ENCODE measurements around the gene SEMA7A. TPM values are rescaled to one million over a fixed set of nuclear protein-coding genes. Genes with fewer than 3 reads are reported as not detected.

Gene SEMA7A
- total and polyA plus RNA-seq, 4 donors, result 4.2 to 15.0 (median 6.8) TPM

- Histone ChIP-seq H3K9ac (ENCODE audit: insufficient read depth in 1 of 2, low read length in 2 of 2) (no peak overlapping the region), H3K27me3 (ENCODE audit: control insufficient read depth in 3 of 3, insufficient read depth in 3 of 3, low read length in 2 of 3) (no peaks in the 10 kb centered on the region), H3K4me1 (ENCODE audit: control insufficient read depth in 5 of 5, insufficient read depth in 5 of 5, low read length in 5 of 5) (no peaks in the 10 kb centered on the region), H3K27ac (ENCODE audit: low read depth in 1 of 2, low read length in 1 of 2) (no peak overlapping the region), H3K4me3 (no peak overlapping the region), H3K36me3 (ENCODE audit: control insufficient read depth in 4 of 4, insufficient read depth in 4 of 4, low read length in 4 of 4) (peaks cover 0 to 13% (median 0%) of the 10 kb centered on the region in 4 donors), H3K9me3 (ENCODE audit: control insufficient read depth in 4 of 4, insufficient read depth in 3 of 4, low read length in 3 of 4) (no peaks in the 10 kb centered on the region)
- DNase-seq (no peak), ATAC-seq (ENCODE audit: insufficient read depth, low FRiP score) (no peak)
- no peak for TF ChIP-seq CTCF (IDR thresholded peaks at IDR 0.05; ENCODE audit: control extremely low read depth, extremely low read depth)
- WGBS, 2 donors, result 88 to 94% methylated on average over 5 of the region's 5 CpGs
Observed at GRCh38 chr15:74414081-74414580, 19.6 kb downstream of the SEMA7A start.

- Histone ChIP-seq H3K4me3 (no peak overlapping the region), H3K9me3 (ENCODE audit: control insufficient read depth in 4 of 4, insufficient read depth in 3 of 4, low read length in 3 of 4) (no peaks in the 10 kb centered on the region), H3K9ac (ENCODE audit: insufficient read depth in 1 of 2, low read length in 2 of 2) (no peak overlapping the region), H3K27me3 (ENCODE audit: control insufficient read depth in 3 of 3, insufficient read depth in 3 of 3, low read length in 2 of 3) (no peaks in the 10 kb centered on the region), H3K36me3 (ENCODE audit: control insufficient read depth in 4 of 4, insufficient read depth in 4 of 4, low read length in 4 of 4) (peaks cover 0 to 13% (median 0%) of the 10 kb centered on the region in 4 donors), H3K27ac (ENCODE audit: low read depth in 1 of 2, low read length in 1 of 2) (no peak overlapping the region), H3K4me1 (ENCODE audit: control insufficient read depth in 5 of 5, insufficient read depth in 5 of 5, low read length in 5 of 5) (no peaks in the 10 kb centered on the region)
- 91 to 92% methylated on average over 9 of the region's 9 CpGs for WGBS, 2 donors
- TF ChIP-seq CTCF (IDR thresholded peaks at IDR 0.05; ENCODE audit: control extremely low read depth, extremely low read depth), result no peak
- DNase-seq (no peak), ATAC-seq (ENCODE audit: insufficient read depth, low FRiP score) (no peak)
Observed at GRCh38 chr15:74413350-74414080, 20.2 kb downstream of the SEMA7A start.

GRCh38 chr15:74412159-74412558 is 21.6 kb downstream of the SEMA7A start:
- Histone ChIP-seq H3K9ac (ENCODE audit: insufficient read depth in 1 of 2, low read length in 2 of 2) (no peak overlapping the region), H3K27ac (ENCODE audit: low read depth in 1 of 2, low read length in 1 of 2) (no peak overlapping the region), H3K9me3 (ENCODE audit: control insufficient read depth in 4 of 4, insufficient read depth in 3 of 4, low read length in 3 of 4) (no peaks in the 10 kb centered on the region), H3K4me1 (ENCODE audit: control insufficient read depth in 5 of 5, insufficient read depth in 5 of 5, low read length in 5 of 5) (peaks cover 0 to 3% (median 0%) of the 10 kb centered on the region in 5 donors), H3K36me3 (ENCODE audit: control insufficient read depth in 4 of 4, insufficient read depth in 4 of 4, low read length in 4 of 4) (peaks cover 0 to 8% (median 0%) of the 10 kb centered on the region in 4 donors), H3K4me3 (no peak overlapping the region), H3K27me3 (ENCODE audit: control insufficient read depth in 3 of 3, insufficient read depth in 3 of 3, low read length in 2 of 3) (no peaks in the 10 kb centered on the region)
- WGBS, 2 donors, result 71 to 86% methylated on average over 6 of the region's 6 CpGs
- ATAC-seq (ENCODE audit: insufficient read depth, low FRiP score) (no peak), DNase-seq (no peak)
- no peak for TF ChIP-seq CTCF (IDR thresholded peaks at IDR 0.05; ENCODE audit: control extremely low read depth, extremely low read depth)
